Heart left ventricle (tissue), 16 donors: ENCODE results near the gene HLA-DMB. TPM values are rescaled to one million over a fixed set of nuclear protein-coding genes. Genes with fewer than 3 reads are reported as not detected.

ENCODE experiments used
- ATAC-seq, 4 donors: fragments of 200-7000 bp; cut with Tn5 transposase; one replicate each; pipeline ENCODE4 v1.9.1; 2020 to 2022; ENCODE audit warnings: moderate library complexity in 4 of 4, mild to moderate bottlenecking in 3 of 4, moderate number of reproducible peaks in 1 of 4
- DNase-seq, 5 donors: peaks; one replicate each; pipeline ENCODE4 v3.0.0-alpha.2; 2020
- H3K27ac ChIP-seq, 12 donors: fragments of 200-600 bp; sonication (generic) in 4 of 12; one replicate each; pipeline versions ENCODE4 v1.5.0 to v1.8.0; 2016 to 2022; ENCODE audit warnings: mild to moderate bottlenecking in 2 of 12
- H3K27me3 ChIP-seq, 9 donors: fragments of 200-600 bp; sonication (generic) in 2 of 9; one replicate each; pipeline versions ENCODE4 v1.5.1 to v1.8.0; 2016 to 2022; ENCODE audit warnings: mild to moderate bottlenecking in 3 of 9
- H3K36me3 ChIP-seq, 9 donors: fragments of 200-600 bp; sonication (generic) in 2 of 9; one replicate each; pipeline versions ENCODE4 v1.5.0 to v1.8.0; 2018 to 2022; ENCODE audit warnings: mild to moderate bottlenecking in 2 of 9
- H3K4me1 ChIP-seq, 12 donors: fragments of 200-600 bp; sonication (generic) in 4 of 12; one replicate each; pipeline versions ENCODE4 v1.5.0 to v1.8.0; 2016 to 2022; ENCODE audit warnings: mild to moderate bottlenecking in 3 of 12
- H3K4me3 ChIP-seq, 12 donors: fragments of 200-600 bp; sonication (generic) in 4 of 12; one replicate each; pipeline versions ENCODE4 v1.5.0 to v1.8.0; 2017 to 2022; ENCODE audit warnings: mild to moderate bottlenecking in 9 of 12, moderate library complexity in 4 of 12
- H3K9me3 ChIP-seq, 12 donors: fragments of 200-600 bp; sonication (generic) in 4 of 12; one replicate each; pipeline versions ENCODE4 v1.5.0 to v1.8.0; 2016 to 2022; ENCODE audit warnings: mild to moderate bottlenecking in 1 of 12
- POLR2A ChIP-seq, 2 donors: fragments of 450-650 bp; IDR thresholded peaks; one replicate each; pipeline ENCODE4 v1.6.1; 2017; ENCODE audit warnings: antibody characterized with exemption in 2 of 2, mild to moderate bottlenecking in 2 of 2, moderate library complexity in 2 of 2
- WGBS, 4 donors: extraction: QIAGEN DNeasy Blood & Tissue Kit in 2 of 4; methylation state at CpG; one replicate each; pipeline versions ENCODE4 v1.1.5 to v1.1.7; 2013 to 2018; 5-methylcytosine and 5-hydroxymethylcytosine counted together
- intact Hi-C, 10 donors: fragments of 100-400 bp; cut with DNase I; formaldehyde crosslinking; loops; one replicate each; pipeline versions ENCODE4 v1.11.1 to v1.14.2; 2022
- polyA plus RNA-seq, 2 donors: library from polyadenylated mRNA; stranded (reverse); fragments of 200-250 nt; gene quantifications; one replicate each; pipeline ENCODE4 v1.2.3, GENCODE V29; 2013
- total RNA-seq, 9 donors: library from RNA; depleted of rRNA in 2 of 9; stranded (reverse); fragments of >200 nt in 2 of 9; fragmentation: NEBNext Ultra II Directional in 3 of 9; extraction: Animal tissue kit (Norgen Biotek cat#: 25700) in 3 of 9; gene quantifications; one replicate each; pipeline versions ENCODE4 v1.1.0 to v1.2.4, GENCODE V29; 2016 to 2023
- TF ChIP-seq, protein P1 (sequence below), 12 donors: fragments of 200-600 bp; sonication (generic) in 4 of 12; IDR thresholded peaks; one replicate each; pipeline versions ENCODE4 v1.5.0 to v1.8.0; 2018 to 2022; ENCODE audit warnings: antibody characterized with exemption in 12 of 12, mild to moderate bottlenecking in 5 of 12
- donor health status: ischemic (EF 13 %, LVEDD 7.1; RV severe dilation, severe dysfunction).
- donor health status: healthy with polysubstance abuse.
- donor health status: DM: no; HTN: yes; CAD: no.
- donor health status: DM: no; HTN: no; CAD: no.
- donor health status: ischemic (EF 25% LVEDD 6.9; RV normal size, moderate dysfunction).
- donor health status: ischemic (EF 25% LVEDD 5.7; RV mildly dilated, moderate dysfunction).
- donor health status: healthy.
- donor health status: DM: yes; HTN: yes; CAD: no.
- donor health status: ischemic (EF 35%, LVEDD 5.7; RV mildly dilated, moderate dysfunction).
- donor health status: nonischemic (EF 11% LVEDD 7.7; RV severe dilation, severe dysfunction).
- donor health status: DM: yes; HTN: yes; CAD: no.
- donor health status: PGD.
- donor health status: ischemic (EF 29% LVEDD 5.4; RV normal size, mild dysfunction).
- donor health status: nonischemic (EF 23%, LVEDD 6.1; RV moderate dilation, normal function).

HLA-DMB gene
- total and polyA plus RNA-seq, 11 donors, result 2.7 to 127 (median 6.7) TPM

DNA sequence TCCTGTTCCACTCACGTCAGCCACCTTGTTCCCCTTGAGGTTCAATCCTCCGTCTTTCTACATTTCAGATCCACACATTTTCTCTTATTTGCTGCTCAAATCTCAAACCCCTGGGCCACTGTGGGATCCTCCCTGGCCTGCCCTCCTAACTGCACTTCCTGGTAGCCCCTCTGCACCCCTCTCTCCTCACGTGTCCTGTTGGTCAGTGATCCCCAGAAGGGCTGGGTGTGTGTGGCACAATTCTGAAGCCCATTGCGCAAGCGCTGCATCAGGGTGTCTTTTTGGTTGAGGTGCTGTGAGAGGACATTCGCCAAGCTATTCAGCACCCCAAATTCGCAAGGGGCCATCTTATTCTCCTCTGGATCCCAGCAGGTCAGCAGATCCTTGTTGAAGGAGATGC lies 2.3 kb downstream of the HLA-DMB start:
- WGBS, 4 donors, result 87 to 93% (median 91%) methylated on average over 7 of the region's 7 CpGs
- Histone ChIP-seq H3K4me1 (peaks cover 0 to 87% (median 11%) of the 10 kb centered on the region in 12 donors), H3K36me3 (peaks cover 0 to 48% (median 0%) of the 10 kb centered on the region in 9 donors), H3K27me3 (no peaks in the 10 kb centered on the region), H3K9me3 (no peaks in the 10 kb centered on the region), H3K27ac (peak overlapping the region in 1 of 12 donors; percentile 97), H3K4me3 (peak overlapping the region in 2 of 12 donors; percentile 54 to 75)
- intact Hi-C loops, result no loop called here
- ATAC-seq (no peak), DNase-seq (no peak)
- no peak for TF ChIP-seq POLR2A (IDR thresholded peaks at IDR 0.05)
- TF ChIP-seq, protein P1, sequence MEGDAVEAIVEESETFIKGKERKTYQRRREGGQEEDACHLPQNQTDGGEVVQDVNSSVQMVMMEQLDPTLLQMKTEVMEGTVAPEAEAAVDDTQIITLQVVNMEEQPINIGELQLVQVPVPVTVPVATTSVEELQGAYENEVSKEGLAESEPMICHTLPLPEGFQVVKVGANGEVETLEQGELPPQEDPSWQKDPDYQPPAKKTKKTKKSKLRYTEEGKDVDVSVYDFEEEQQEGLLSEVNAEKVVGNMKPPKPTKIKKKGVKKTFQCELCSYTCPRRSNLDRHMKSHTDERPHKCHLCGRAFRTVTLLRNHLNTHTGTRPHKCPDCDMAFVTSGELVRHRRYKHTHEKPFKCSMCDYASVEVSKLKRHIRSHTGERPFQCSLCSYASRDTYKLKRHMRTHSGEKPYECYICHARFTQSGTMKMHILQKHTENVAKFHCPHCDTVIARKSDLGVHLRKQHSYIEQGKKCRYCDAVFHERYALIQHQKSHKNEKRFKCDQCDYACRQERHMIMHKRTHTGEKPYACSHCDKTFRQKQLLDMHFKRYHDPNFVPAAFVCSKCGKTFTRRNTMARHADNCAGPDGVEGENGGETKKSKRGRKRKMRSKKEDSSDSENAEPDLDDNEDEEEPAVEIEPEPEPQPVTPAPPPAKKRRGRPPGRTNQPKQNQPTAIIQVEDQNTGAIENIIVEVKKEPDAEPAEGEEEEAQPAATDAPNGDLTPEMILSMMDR (IDR thresholded peaks at IDR 0.05), result no peak

DNA sequence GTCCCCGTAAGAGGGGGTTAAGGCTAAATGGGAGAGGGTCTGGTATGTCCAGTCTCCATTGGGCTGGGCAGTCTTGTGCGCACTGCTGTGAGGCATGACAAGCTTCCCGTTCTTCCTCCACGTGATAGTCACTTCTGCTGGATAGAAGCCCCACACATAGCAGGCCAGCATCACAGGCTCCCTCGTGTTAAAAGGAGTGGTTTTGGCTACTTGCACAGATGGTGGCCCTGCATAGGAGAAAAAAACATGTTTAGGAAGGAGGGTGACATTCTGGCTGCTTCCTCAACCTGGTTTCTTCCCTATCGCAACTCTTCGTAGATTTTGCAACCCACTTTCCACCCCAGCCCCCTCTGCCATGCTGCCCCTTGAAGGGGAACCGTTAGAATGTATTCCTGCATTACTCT lies 3.6 kb downstream of the HLA-DMB start:
- peak overlapping the region in 1 of 12 donors; percentile 75 for H3K4me3 ChIP-seq
- WGBS, 4 donors, result 76 to 90% (median 81%) methylated on average over 8 of the region's 8 CpGs
- H3K36me3 ChIP-seq, result peaks cover 0 to 48% (median 0%) of the 10 kb centered on the region in 9 donors
- H3K27me3 ChIP-seq, result no peaks in the 10 kb centered on the region
- peaks cover 0 to 87% (median 11%) of the 10 kb centered on the region in 12 donors for H3K4me1 ChIP-seq
- no peak for TF ChIP-seq POLR2A (IDR thresholded peaks at IDR 0.05)
- TF ChIP-seq, protein P1 (IDR thresholded peaks at IDR 0.05), result no peak
- intact Hi-C loops, result no loop called here
- H3K27ac ChIP-seq, result peak overlapping the region in 3 of 12 donors; percentile 32 to 97 (median 36)
- peak in 3 of 4 donors; percentile 19 to 47 (median 41) for ATAC-seq
- DNase-seq, result peak in 1 of 5 donors; percentile 45
- H3K9me3 ChIP-seq, result no peaks in the 10 kb centered on the region

DNA sequence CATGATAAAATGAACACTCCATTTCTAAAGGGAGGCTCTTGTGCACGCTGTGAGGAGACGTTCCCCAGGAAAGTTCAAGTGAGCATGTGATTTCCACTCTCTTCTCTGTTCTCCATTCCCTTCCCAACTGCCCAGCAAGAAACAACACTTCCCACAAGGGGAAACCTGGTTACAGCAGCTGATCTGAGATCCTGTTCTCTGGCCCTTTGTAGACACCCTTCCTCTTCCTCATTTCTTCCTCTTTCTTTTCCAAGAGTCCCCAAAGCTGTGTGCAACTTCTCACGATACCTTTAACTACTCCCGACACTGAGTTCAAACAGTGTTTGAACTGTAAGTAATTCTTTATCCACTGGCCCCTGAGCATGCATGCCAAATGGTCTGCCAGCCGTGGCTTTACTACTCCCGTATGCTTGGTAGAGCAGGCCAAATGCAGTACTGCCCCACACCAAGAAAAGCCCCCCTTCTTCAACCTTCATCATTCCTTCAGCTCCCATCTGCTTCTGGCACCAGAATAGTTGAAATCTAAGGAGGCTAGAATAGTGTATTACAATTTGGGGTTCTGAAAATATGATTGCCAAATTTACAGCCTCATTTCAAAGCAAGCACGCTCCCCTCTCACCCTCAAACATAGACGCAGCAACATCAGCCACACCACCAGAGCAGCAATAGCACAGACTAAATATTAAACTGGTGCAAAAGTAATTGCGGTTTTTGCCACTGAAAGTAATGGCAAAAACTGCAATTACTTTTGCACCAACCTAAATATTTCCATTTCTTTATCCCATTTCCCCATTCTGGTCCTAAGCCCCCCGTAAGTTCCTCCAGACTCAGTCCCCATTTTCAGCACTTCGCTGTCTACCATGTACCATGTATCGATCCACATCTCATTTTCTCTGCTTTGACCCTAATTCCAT lies 4.3 kb downstream of the HLA-DMB start:
- TF ChIP-seq, protein P1 (IDR thresholded peaks at IDR 0.05), result no peak
- TF ChIP-seq POLR2A (IDR thresholded peaks at IDR 0.05), result no peak
- Histone ChIP-seq H3K36me3 (peaks cover 0 to 48% (median 0%) of the 10 kb centered on the region in 9 donors), H3K4me3 (peak overlapping the region in 1 of 12 donors; percentile 1), H3K27ac (peak overlapping the region in 3 of 12 donors; percentile 32 to 97 (median 36)), H3K9me3 (no peaks in the 10 kb centered on the region), H3K27me3 (no peaks in the 10 kb centered on the region), H3K4me1 (peaks cover 0 to 79% (median 8%) of the 10 kb centered on the region in 12 donors)
- 79 to 83% (median 81%) methylated on average over 12 of the region's 12 CpGs for WGBS, 4 donors
- intact Hi-C loops, result loop anchor here in 2 of 10 donors (1.0 kb wide), 2 partner anchors 29 to 49 kb away; no protein-coding TSS in a partner anchor
- DNase-seq, result no peak
- peak in 3 of 4 donors; percentile 23 to 35 (median 27) for ATAC-seq
